Activated CD4-positive, alpha-beta T cell treated with anti-CD3 and anti-CD28 coated beads, Interleukin-10, Interleukin-2, amounts not matched to agents 100 ng/mL and 50 ng/mL, durations not matched to agents 16 hours and 8 hours (primary cell): ENCODE data around the gene RTN4IP1.
"Not testable (repeated sequence)": the region's sequence is repeated elsewhere in the genome, so short reads cannot be mapped to it uniquely, and the experiment has no call there.

ENCODE experiments used
- DNase-seq: peaks from one replicate; pipeline ENCODE4 v3.0.0-alpha.2; 2020

Gene RTN4IP1

DNA sequence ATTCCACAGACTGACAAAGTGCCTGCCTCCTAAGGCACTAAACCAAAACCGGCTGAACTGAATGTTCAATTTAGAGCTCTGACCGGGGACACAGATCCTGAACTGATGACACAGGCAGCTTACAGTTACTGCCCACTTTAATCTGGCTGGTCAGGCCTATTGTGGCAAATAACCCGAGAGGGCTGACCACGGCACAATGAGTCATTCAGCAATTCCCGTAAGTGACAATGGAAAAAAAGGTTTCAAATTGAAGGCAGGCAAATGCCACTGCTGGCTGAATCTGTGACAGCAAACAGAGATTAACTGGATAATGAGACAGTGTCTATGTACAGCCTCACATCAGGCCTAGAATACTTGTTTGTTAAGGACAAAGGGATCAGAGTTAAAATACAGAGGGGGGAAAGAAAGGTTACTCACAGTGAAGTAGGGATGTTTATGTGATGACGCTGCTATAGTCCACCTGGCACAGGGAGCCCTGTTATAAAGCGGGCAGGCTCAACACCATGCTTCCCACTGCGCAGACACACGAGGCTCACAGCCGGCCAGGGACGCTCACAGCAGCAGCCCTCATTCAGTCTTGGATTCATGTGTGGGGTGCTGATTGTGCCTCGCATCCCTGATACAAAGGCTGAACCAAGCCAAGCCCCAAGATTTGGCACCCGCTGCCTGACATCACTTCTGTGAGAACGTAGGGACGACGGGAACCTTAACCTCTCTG is 54.4 kb downstream of the RTN4IP1 start:
- peak; percentile 39 for DNase-seq

DNA sequence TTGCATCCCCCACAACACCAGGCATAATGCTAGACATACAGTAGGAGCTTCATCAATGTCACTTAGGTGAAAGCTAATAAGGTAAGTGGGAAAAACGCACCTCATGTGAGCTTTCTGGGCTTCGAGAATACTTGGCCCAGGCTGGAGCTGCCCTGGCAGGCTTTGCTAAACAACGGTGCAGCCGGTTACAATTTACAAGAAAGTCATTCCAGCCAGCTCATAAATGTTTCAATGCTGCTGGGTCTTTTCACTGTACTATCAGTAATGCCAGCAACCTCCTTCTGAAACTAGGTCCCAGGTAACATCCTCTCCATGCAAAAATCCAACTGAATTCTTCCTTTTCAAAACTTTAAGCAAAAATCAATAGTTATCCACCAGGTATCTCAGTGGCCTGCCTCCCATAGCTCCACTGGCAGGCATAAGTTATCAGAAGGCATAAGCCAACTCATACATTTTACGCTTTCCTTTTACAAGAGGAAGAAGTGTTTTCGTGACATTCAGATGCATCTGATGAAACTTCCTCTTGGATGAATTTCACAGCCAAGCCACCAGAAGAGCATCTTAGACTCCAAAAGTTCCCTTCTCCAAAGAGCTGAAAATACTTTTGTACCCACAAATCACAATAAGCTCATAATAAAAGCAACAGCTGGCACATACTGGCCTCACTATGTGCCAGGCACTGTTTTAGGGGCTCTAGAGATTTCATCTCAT is 56.3 kb downstream of the RTN4IP1 start:
- DNase-seq = no peak

DNA sequence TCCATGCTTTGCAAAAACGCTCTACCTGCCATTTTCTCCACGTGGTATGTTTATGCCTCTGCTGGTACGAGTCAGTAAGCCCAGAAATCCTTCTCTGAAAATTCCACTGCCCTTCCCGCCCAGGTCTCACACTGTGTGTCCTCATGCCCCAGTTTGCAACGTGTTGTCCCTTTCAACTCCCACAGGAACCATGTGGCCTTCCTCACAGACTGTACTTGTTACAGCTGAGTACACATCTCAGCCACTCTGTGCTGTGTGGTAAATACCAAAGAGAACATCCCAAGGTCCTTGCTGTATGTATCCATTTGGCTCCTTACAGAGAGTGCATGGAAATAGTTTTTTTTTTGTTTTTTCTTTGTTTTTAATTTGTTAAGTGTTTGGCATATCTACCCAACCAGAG is 56.9 kb downstream of the RTN4IP1 start:
- no peak for DNase-seq

DNA sequence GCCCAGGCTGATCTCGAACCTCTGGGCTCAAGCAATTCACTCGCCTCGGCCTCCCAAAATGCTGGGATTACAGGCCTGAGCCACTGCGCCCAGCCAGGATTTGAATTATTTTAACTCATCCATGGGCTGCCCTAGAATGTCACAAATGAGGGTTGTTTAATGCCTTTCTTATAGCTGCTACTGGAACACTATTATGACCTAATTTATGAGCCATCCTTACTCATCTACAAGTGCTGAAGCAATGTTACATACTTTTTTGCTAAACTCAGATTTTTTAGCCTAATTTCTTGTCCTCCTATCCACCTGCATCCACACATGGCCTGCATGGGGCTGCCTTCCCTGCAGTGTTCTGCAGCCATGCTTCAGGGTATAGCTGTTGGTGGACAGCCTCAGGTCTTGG is 59.9 kb downstream of the RTN4IP1 start:
- DNase-seq = no peak

DNA sequence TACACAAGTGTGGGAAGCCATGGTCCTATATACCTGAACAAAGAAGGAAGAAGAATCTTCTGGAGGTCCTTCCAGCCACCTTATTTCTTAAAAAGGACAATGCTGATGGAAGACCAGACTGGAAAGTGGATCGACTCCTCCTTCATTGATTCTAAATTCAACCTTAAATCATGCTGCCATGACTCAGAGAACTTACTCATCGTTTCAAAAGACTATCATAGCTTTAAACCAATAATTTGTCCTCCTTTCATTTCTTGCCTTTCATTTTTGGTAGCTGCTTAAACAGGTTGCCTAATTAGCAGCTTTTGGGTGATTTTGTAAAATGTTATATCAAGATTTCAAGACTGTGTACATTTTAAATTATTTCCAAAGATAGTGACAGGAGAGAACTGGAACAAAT is 60.8 kb downstream of the RTN4IP1 start:
- peak; percentile 11 for DNase-seq

DNA sequence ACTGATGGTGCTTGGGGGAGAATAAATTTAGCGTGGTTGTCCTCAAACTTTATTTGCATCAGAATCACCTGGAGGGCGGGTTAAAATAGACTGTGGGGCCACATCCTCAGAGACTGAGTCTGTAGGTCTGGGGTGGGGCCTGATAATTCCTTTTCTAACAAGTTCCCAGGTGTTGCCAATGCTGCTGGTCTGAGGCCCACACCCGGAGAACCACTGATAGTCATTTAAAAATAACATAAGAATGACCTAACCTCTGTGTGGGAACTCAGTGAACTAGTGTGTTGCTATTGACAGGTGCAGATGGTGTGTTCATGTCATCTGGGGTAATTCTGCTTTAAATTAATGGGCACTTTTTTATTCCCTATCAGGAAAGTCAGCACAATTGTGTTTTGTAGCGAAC is 64.8 kb downstream of the RTN4IP1 start:
- no peak for DNase-seq

DNA sequence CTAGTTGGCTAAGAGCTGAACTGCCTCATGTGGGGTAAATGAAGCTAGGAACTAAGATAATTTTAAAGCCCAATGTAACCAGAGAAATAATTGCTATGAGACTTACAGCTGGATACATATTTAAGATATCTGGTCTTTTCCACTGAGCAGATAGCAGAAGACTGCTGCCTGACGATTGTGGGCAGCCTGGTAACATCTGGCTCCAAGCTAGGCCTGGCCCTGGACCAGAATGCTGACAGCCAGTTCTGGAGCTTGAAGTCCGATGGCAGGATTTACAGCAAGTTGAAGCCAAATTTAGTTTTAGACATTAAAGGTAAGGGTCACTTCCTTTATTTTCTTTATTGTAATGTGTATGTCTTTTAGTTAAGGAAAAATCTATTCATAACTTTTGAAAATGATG is 65.7 kb downstream of the RTN4IP1 start:
- DNase-seq = no peak

DNA sequence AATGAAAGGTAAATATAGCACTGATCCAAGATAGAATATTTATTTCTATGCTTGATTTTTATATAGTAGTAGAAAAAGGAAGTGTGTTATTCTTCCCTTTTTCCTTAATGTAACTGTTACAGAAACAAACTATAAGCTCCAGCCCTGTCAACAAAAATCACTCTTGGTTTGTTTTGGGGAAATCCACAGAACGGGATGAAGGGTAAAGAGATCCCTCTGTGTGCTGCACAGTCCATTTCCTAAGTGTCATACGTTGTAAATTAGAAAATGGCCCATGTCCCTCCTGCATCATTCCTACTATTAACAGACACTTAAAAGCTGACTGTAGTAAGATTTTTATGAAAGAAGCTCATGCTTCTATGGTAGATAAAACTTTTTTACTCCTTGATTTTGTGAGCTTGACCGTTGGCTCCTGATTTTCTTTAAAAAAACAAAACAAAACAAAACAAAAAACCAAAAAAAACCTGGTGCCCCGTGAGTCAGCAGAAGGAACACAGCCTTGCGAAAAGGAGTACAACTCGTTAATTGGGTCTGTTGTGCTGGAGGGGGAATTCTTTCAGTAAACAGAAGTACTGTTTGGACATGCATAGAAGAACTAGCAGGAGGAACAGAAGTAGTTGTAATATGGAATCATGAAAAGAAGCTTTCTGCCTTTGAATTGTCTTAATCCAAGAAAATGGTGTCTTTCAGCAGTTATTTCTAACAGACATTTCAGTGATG is 67.5 kb downstream of the RTN4IP1 start:
- no peak for DNase-seq

DNA sequence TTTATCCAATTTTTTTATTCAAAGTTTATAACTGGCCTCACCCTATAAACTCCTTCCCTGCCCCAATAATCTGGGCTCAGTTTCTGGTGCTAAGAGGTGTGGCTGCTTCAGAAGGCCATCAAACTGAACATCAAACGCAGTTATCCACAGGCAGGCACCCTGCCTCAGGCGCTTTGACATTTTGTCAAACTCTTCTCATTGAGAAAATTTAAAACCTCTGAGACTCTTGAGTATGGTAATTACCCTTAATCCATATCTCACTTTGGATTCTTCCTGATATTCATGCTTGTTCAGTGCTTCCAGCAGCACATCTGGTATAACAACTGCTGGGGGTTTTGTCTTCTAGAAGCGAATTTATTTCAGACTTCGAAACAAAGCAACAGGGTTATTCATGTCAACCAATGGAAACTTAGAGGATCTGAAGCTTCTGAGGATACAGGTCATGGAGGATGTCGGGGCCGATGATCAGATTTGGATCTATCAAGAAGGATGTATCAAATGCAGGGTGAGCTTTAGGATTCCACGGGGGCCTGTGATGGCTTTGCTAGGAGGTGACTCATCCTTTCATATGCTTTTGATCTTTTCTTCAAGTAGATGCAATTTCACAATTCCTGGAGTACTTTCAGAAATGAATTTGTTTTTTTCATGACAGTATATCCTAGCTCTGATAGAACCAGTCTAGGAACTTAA is 68.2 kb downstream of the RTN4IP1 start:
- DNase-seq = peak; percentile 27

DNA sequence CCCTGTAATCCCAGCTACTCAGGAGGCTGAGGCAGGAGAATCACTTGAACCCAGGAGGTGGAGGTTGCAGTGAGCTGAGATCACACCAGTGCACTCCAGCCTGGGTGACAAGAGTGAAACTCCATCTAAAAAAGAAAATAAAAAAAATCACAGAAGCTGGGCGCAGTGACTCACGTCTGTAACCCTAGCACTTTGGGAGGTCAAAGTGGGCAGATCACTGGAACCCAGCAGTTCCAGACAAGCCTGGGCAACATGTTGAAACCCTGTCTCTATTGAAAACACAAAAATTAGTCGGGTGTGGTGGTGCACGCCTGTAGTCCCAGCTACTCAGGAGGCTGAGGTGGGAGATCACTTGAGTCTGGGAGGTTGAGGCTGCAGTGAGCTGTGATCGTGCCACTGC is 69.6 kb downstream of the RTN4IP1 start:
- not testable (repeated sequence) for DNase-seq

DNA sequence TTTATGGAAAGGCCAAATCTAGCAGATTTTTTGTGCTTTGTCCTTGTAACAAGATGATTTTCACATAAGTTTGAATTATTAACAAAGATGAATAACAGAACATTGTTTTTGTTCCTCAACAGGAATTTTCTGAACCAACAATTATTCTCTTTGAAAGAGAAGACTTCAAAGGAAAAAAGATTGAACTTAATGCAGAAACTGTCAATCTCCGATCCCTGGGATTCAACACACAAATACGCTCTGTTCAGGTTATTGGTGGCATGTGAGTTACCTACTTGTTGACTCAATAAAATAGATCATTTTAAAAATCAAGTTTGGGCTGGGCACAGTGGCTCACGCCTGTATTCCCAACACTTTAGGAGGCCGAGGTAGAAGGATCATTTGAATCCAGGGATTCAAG is 70.9 kb downstream of the RTN4IP1 start:
- DNase-seq = no peak

DNA sequence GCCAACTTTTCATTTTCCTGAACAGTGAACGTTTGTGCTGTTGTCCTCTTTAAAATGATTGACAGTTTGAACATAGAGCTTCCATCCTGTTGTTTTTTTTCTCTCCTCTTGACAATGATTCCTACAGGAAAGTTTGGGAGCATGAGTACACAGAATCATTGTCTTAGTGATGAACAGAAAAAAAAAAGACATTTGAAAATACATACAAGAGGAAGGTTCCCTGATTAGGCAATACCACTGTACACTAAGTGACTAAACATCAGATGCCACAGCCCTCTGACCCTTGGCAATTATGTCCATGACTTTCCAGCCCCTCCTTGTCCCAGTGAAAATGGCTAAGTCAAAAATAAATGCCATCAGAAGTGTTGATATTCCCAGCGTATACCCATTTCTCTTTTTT is 71.5 kb downstream of the RTN4IP1 start:
- no peak for DNase-seq

DNA sequence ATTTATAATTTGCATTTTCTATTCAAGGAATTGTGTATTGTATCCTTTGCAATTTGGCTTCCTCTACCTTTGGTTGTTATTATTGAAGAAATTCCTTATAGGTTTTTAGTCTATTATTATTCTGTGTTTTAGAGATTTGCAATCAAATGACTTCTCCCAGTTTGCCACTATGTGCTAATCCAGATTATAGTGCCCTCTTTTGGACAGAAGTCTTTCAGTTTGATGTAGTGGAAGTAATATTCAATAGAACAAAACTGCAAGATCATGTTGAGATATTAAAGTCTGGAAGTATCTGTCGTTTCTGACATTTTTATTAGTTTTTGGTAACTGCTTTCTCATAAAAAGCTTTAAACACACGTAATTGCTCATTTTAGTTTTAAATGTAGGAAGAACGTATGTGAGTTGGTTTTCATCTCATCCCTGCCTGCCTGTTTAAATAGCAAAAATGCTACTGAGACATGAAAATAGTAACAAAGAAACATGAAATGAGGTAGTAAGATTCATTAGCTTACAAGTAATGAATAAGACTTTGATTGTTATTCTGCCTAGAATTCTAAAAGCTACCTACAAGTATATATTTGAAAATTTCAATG is 72.8 kb downstream of the RTN4IP1 start:
- DNase-seq = no peak

DNA sequence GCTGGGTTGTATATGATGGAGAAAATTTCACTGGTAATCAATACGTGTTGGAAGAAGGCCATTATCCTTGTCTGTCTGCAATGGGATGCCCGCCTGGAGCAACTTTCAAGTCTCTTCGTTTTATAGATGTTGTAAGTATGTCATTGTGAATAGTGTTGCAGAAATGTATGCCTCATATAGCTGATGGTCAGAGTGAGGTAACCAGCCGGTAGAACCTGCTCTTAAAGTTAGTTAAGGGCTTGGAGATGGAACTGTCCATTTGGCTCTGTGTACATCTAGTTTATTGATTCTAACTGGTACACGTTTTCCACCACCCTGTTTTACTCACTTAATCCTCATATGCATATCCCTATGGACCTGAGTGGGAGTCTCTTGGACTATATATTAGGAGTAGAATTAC is 73.5 kb downstream of the RTN4IP1 start:
- DNase-seq = no peak

DNA sequence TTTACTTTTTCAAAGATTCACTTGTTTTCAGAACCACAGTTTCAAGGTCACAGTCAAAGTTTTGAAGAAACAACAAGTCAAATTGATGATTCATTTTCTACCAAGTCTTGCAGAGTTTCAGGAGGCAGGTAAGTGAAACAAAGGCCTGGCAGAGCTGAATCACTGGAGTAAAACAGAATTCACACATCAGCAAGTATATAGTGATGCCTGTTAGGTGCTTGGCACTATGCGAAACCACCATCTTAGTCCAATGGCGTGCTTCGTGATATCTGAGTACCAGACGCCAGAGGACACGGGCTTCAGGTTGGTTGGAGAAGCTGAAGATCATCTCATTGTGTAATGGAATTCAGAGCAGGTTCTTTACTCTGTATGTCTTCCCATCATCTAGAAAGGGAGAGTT is 75.9 kb downstream of the RTN4IP1 start:
- DNase-seq = peak; percentile 77

DNA sequence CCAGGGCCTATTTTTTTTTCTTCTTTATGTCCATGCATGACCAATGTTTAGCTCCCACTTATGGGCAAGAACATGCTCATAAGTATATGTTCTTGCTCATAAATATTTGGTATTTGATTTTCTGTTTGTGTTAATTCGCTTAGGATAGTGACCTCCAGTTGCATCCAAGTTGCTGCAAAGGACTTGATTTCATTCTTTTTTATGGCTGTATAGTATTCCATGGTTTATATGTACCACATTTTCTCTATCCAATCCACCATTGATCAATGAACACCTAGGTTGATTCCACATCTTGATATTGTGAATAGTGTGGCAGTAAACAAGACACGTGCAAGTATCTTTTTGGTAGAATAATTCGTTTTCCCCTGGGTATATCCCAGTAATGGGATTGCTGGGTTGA is 78.1 kb downstream of the RTN4IP1 start:
- no peak for DNase-seq

DNA sequence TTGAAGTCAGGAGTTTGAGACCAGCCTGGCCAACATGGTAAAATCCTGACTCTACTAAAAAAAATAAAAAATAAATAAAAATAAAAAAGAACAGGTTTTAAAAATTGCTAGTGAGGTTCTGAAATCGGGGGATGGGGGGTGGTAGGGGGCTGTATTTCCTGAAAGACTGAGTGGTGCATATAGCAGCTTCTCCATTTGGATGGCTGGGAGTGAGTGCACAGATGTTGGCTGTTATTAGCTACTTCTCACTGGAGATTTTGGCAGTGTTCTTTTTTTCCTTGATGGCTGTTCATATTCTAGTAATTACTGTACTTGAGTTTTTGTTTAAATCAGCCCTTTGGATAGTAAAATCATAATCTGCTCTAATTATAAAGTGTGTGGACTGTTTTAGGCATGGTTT is 79.8 kb downstream of the RTN4IP1 start:
- no peak for DNase-seq

DNA sequence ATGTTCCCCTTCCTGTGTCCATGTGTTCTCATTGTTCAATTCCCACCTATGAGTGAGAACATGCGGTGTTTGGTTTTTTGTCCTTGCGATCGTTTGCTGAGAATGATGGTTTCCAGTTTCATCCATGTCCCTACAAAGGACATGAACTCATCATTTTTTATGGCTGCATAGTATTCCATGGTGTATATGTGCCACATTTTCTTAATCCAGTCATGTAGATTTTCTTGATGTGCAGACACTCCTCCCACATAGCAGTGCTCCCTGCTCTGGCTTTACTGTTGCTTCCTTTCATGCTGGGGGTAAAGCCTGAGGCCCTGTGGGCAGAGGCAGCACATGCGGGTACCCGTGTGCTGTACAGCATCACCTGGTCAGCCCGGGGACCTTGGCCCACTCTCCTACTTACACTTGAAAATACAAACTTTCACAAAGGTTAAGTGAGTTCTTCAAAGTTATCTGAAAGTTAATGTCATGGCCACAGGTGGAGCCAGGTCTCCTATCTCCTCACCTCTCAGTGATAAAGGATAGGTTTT is 80.3 kb downstream of the RTN4IP1 start:
- DNase-seq = not testable (repeated sequence)

DNA sequence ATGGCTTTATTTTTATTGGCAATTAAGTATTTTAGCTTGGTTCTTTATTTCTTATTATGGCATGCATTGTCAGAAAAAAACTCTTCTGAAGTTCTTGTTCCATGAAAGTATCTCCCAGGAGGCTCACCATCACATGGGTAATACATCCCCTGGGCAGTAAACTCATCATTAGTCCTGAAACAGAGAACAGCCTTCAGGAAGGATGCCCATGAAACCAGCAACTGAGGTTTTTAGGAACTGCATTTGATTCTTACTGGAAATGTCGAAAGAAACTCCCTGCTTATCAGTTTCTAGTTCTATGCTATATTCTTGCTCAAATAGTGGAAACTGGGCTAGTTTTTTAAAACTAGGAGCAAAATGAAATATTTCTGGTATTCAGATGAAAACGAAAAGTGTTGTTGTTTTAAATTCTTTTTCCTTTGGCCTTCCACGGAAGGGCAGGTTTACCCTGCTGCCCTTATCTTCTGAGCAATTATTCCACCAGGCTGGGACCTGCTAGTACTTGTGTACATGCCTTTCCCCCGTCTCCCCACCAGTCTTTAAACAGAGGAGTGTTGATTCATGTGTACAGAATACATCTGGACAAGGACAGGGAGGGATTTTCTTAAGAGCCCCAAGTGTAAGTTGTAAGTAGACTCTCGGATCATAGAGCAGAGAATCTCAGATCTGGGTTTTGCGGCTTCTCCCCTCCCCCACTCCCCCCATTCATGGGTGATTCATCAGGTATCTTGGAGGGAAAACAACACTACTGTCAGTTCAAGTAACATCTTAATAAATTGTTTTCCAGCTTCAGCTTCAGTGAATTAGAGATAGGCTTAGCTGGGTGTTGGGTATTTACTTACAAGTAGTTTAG is 81.5 kb downstream of the RTN4IP1 start:
- DNase-seq = peak; percentile 34

DNA sequence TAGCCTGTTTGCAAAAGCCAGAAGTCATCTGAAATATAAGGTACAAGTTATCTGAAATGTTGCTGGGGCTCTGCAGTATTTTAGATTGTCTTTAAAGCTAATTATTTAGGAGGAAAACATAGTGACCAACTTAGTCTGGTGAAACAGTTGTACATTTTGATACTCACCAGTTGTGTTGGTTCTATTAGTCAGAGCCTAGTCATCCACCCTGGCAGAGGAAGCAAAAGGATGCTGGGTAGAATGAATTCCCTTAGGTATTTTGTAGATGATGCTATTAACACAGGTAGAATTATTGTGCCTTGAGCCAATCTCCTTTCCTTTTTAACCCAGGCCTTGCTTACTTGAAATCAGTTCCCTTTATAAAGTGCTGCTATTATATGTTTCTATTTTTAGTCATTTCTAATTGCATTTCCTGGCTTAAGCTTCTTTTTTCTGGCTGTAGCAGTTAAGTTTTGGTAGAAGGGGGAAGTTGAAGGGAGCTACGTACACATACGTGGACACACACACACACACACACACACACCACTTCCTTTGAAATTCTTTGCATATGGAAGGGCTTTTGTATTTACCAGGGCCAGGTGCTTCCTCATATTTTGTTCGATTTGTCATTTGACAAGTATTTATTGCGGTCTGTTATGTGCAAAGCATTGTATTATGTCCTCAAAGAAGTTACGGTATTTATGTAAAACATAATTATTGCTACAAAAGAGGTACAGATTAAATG is 82.4 kb downstream of the RTN4IP1 start:
- DNase-seq = peak; percentile 50

DNA sequence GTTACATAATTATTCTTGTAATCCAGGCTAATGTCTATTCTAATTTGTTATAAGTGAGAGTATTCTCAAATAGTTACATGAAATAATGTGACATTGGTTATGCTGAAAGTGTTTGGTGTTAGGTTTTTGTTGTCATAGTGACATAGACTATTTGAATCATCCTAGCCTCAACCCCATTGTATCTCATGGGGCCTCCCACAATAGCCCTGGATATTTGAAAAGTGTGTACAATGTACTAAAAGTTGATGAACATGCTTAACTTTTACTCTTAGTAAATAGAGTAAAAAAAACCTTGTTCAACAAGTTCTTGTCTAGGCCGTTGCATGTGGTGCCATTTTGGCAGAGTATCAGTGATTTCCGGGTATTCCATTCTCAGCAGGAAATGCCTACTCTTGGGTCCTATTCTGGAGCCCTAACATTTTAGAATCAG is 83.0 kb downstream of the RTN4IP1 start:
- peak; percentile 44 for DNase-seq
